Airway epithelial cell (primary cell): Measurements from ENCODE around the gene GON7. TPM values are rescaled to one million over a fixed set of nuclear protein-coding genes. Genes with fewer than 3 reads are reported as not detected.

Experiments used
- total RNA-seq: library from RNA; depleted of rRNA; stranded (reverse); fragments of >200 nt; gene quantifications from 2 replicates; pipeline ENCODE4 v1.2.3, GENCODE V29; 2015

Gene GON7, protein sequence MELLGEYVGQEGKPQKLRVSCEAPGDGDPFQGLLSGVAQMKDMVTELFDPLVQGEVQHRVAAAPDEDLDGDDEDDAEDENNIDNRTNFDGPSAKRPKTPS
- 9.8 and 13.0 TPM in 2 replicates for total RNA-seq

DNA sequence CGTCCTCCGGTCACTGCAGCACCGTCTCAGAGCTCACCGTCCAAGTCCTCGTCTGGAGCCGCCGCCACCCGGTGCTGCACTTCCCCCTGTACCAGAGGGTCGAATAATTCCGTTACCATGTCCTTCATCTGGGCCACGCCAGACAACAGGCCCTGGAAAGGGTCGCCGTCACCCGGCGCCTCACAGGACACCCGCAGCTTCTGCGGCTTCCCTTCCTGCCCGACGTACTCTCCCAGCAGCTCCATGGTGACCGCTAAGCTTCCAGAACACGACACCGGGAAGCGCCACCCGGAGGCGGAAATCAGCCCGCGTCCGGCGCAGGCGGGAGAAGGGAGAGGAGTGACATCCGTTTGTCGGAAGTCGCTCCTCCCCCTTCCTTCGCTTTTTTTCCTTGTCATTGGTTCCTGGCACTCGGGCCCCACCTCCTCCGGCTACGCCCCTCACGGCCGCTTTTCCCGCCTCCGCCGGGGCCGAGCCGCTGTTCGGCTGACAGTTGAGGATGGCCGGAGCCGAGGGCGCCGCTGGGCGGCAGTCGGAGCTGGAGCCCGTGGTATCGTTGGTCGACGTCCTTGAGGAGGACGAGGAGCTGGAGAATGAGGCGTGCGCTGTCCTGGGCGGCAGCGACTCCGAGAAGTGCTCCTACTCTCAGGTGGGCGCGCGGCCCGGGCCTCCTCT is at the start of gene GON7, which contains the start of gene UBR7:
GON7 (minus strand) TSS at position 273 of the 675 bp plus-strand sequence; CDS start at position 245, 28 bp downstream.
UBR7 (plus strand) TSS at position 464 of the 675 bp plus-strand sequence; CDS start at position 500, 36 bp downstream.

DNA sequence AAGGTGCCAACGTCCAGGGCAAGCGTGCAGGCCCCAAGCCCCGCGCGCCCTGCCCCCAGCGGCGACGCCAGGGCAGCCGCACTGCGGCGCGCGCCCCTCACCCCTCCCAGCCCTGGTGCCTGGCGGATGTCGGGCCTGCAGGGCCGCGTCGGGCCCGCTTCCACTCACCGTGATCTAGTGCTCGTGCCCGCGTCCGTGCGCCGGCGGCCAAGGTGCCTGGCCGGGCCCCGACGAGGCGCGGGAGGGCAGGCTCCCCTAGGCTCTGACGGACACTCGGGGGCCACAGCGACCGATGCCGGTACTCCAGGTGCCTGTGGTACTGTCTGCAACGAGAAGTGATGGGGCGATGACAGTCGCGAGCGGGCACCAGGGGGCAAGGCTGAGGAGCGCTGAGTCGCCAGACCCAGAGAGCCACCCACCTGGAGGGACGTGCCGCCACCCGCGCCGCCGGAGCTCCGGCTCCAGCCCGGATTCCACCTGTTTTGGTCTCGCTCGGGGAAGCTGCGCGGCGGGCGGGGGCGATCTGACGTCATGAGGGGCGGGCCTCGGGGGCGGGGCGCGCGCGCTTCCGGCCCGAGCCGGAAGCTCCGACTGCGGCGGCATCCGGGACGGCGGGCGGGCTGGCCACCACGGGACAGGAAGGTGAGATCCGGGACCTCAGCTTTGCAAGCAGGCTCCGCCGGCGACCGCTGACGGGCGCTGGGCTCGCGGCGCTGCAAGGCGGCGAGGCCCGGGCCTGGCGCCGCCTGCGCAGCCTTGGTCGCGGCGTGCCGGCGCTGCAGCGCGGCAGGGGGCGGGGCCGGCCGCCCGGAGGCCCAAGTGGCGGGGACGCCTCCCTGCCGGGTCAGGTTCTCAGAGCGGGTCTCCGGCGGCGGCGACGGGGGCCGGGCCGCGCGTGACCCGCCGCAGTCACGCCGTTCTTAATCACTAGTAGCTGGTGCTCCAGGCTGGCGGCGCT is 22.2 kb downstream of the GON7 start, which contains the start of the genes LYSET and MOAP1:
LYSET (plus strand) TSS at position 927 of the 958 bp plus-strand sequence. CDS start 89 bp downstream, outside the sequence.
MOAP1 (minus strand) TSS at position 507 of the 958 bp plus-strand sequence. CDS start 655 bp downstream, outside the sequence.

Other genes with a start within 250 kb of the GON7 start
- 45.3 and 50.6 TPM in 2 replicates for gene ITPK1, start 91.1 kb downstream of the GON7 start, total RNA-seq
- 11.8 and 12.6 TPM in 2 replicates for gene MOAP1, start 22.2 kb downstream of the GON7 start, total RNA-seq
- 9.5 and 13.5 TPM in 2 replicates for gene LYSET, start 21.7 kb downstream of the GON7 start, total RNA-seq
- 13.1 and 24.5 TPM in 2 replicates for gene UBR7, start 191 bp upstream of the GON7 start, total RNA-seq
- 10.2 and 13.4 TPM in 2 replicates for gene BTBD7, start 126.0 kb upstream of the GON7 start, total RNA-seq
- not detected in 2 replicates for gene COX8C, start 140.1 kb upstream of the GON7 start, total RNA-seq
- not detected in 2 replicates for gene UNC79, start 223.9 kb upstream of the GON7 start, total RNA-seq